Measurements from ENCODE around the gene CNN3. TPM values are rescaled to one million over a fixed set of nuclear protein-coding genes. Genes with fewer than 3 reads are reported as not detected.

Gene CNN3
- total and polyA plus RNA-seq, 3 donors from 2014 or later: 45.9 to 114 (median 61.4) TPM

DNA sequence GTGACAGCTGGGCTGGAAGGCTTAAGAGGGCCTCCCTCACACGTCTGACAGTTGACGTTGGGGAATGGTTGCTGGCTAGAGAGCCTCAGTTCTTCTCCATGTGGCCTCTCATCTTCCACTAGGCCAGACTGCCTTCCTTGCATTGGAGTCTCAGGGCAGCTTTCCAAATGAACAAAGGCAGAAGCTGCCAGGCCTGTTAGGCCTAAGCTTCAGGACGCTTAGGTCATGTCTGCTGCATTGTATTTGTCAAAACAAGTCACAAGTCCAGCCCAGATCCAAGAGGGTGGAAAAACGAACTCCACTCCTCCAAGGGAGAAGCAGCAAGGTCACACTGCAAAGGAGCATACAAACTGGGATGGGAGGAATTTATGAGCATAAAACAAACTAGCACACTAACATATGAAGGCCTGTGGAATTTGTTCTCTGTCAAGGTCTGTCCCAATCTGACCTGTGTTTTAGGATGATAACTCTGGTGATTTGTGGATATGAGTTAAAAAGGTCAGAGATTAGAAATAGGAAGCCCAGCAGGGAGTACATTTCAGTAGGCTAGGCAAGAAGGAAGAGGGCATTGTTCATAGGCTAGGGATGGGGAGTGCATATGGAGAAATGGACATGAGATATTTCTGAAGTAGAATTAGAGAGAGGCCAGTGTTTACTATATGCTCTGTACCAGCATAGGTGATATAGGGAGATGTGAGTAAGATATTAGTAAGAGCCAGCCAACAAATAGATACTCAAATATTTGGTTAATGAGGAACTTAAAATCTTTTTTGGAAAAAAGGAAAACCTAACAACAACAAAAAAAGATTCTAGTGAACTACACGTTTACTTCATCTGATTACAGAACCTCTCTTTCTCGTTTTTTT, 29.1 kb upstream of the CNN3 start:
- H3K9me3 ChIP-seq: no peaks in the 10 kb centered on the region
- no peak for TF ChIP-seq POLR2A (IDR thresholded peaks at IDR 0.05)
- TF ChIP-seq, protein P1, sequence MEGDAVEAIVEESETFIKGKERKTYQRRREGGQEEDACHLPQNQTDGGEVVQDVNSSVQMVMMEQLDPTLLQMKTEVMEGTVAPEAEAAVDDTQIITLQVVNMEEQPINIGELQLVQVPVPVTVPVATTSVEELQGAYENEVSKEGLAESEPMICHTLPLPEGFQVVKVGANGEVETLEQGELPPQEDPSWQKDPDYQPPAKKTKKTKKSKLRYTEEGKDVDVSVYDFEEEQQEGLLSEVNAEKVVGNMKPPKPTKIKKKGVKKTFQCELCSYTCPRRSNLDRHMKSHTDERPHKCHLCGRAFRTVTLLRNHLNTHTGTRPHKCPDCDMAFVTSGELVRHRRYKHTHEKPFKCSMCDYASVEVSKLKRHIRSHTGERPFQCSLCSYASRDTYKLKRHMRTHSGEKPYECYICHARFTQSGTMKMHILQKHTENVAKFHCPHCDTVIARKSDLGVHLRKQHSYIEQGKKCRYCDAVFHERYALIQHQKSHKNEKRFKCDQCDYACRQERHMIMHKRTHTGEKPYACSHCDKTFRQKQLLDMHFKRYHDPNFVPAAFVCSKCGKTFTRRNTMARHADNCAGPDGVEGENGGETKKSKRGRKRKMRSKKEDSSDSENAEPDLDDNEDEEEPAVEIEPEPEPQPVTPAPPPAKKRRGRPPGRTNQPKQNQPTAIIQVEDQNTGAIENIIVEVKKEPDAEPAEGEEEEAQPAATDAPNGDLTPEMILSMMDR (IDR thresholded peaks at IDR 0.05): no peak
- peaks cover 5% of the 10 kb centered on the region for H3K4me1 ChIP-seq
- no peaks in the 10 kb centered on the region for H3K36me3 ChIP-seq (ENCODE audit: low read depth, missing control alignments)
- 48 to 52% methylated on average over 6 of the region's 6 CpGs for WGBS, 2 donors
- DNase-seq: peak; percentile 49
- no peak overlapping the region for H3K4me3 ChIP-seq
- peak overlapping the region; percentile 26 to 44 for H3K27ac ChIP-seq
- H3K27me3 ChIP-seq: no peaks in the 10 kb centered on the region
- intact Hi-C loops (cut with DNase I; ENCODE audit: low total_unique reads): no loop called here

DNA sequence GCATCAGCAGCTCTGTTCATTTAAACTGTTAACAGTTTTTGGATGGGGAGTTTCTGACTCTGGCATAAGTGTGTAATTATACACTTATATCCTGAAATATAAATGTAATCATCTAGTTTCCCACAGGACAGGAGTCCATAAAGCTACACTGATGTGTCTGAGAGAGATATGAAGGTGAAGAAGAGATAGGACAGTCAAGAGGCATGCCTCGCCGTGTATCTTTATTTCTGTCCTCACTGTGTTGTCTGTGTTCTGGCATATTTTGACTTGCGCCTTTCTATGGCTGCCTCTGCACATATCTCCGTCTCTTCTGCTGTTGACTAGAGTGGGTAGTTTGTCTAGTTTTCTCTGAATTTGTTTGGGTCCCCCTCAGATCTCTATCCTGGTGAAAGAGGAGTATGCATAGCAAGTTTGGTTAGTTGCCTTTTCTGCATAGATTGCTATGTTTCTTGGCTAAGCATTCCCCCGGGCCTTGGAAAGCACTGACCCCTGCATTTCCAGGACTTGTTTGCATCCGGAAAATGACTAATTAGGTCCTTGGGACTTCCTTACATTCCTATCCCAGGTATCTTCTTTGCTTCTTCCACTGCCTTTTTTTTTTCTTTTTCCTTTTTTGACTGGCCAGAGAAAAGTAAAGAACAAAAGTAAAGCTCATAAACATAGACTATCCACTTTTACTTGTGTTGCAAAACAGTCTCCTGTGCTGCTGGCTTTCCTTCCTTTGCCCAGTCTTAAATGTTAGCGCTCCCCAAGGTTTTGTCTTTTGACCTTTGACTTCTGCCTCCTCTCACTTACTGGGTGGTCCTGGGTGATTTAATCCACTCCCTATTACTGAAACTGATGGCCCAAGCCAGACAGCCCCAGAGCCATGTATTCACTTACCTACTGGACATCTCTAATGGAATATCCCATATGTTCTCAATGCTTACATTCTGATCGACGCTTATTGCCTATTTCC, 27.6 kb upstream of the CNN3 start:
- no peak for DNase-seq
- H3K4me3 ChIP-seq: no peak overlapping the region
- H3K4me1 ChIP-seq: peaks cover 5% of the 10 kb centered on the region
- TF ChIP-seq, protein P1 (IDR thresholded peaks at IDR 0.05): no peak
- intact Hi-C loops (cut with DNase I; ENCODE audit: low total_unique reads): no loop called here
- H3K36me3 ChIP-seq (ENCODE audit: low read depth, missing control alignments): no peaks in the 10 kb centered on the region
- peak overlapping the region; percentile 26 to 44 for H3K27ac ChIP-seq
- H3K27me3 ChIP-seq: no peaks in the 10 kb centered on the region
- 54 to 60% methylated on average over 9 of the region's 9 CpGs for WGBS, 2 donors
- no peaks in the 10 kb centered on the region for H3K9me3 ChIP-seq

DNA sequence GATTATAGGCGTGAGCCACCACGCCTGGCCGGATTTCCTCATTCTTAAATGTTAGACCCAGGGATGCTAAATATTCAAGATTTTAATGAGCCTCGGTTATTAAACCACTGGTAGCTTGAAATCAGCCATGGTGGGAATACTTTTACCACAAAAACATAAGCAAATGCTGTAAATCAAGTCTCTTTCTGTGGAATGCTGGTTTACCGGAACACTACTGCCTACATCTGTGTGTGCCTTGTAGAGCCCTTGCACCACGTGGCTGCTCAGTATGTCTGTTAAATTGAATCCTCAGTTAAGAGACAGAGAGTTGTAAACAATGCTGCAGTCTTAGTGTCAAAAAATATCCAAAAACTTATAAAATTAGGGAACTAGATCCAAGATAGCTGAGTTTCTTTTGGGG, 26.8 kb upstream of the CNN3 start:
- no peaks in the 10 kb centered on the region for H3K27me3 ChIP-seq
- H3K4me3 ChIP-seq: no peak overlapping the region
- H3K36me3 ChIP-seq (ENCODE audit: low read depth, missing control alignments): no peaks in the 10 kb centered on the region
- H3K27ac ChIP-seq: peak overlapping the region in 1 of 2 donors; percentile 24
- DNase-seq: no peak
- peaks cover 5% of the 10 kb centered on the region for H3K4me1 ChIP-seq
- intact Hi-C loops (cut with DNase I; ENCODE audit: low total_unique reads): no loop called here
- TF ChIP-seq POLR2A (IDR thresholded peaks at IDR 0.05): no peak
- TF ChIP-seq, protein P1 (IDR thresholded peaks at IDR 0.05): no peak
- H3K9me3 ChIP-seq: no peaks in the 10 kb centered on the region
- 69 to 71% methylated on average over 6 of the region's 6 CpGs for WGBS, 2 donors

DNA sequence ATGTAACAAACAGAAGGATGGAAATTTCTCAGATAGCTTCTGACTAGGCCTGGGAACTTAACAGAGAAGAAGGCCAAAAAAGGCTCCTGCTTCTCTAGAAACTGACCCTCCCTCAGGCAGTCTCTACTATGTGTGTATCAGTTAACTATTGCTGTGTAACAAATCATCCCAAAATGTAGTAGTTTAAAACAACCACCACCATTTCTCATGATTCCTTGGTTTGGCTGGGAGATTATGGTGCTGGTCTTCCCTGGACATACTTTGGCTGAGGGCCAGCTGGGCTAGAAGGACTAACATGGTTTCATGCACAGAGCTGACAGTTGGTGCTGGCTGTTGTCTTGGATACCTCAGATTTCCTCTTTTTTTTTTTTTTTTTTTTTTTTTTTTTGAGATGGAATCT, 26.2 kb upstream of the CNN3 start:
- intact Hi-C loops (cut with DNase I; ENCODE audit: low total_unique reads): no loop called here
- no peak for DNase-seq
- Histone ChIP-seq H3K9me3 (no peaks in the 10 kb centered on the region), H3K4me3 (no peak overlapping the region), H3K4me1 (peaks cover 5% of the 10 kb centered on the region), H3K27ac (no peak overlapping the region), H3K36me3 (ENCODE audit: low read depth, missing control alignments) (no peaks in the 10 kb centered on the region), H3K27me3 (no peaks in the 10 kb centered on the region)
- TF ChIP-seq, protein P1 (IDR thresholded peaks at IDR 0.05): no peak
